ENCODE measurements around the gene SOX5. TPM values are rescaled to one million over a fixed set of nuclear protein-coding genes. Genes with fewer than 3 reads are reported as not detected.

The SOX5 gene
- total RNA-seq, 1 donor from 2014 or later, result 0.51 TPM

- no peak for DNase-seq
These were observed 363.7 kb downstream of the SOX5 start for GRCh38 chr12:23585782-23586163.

DNA sequence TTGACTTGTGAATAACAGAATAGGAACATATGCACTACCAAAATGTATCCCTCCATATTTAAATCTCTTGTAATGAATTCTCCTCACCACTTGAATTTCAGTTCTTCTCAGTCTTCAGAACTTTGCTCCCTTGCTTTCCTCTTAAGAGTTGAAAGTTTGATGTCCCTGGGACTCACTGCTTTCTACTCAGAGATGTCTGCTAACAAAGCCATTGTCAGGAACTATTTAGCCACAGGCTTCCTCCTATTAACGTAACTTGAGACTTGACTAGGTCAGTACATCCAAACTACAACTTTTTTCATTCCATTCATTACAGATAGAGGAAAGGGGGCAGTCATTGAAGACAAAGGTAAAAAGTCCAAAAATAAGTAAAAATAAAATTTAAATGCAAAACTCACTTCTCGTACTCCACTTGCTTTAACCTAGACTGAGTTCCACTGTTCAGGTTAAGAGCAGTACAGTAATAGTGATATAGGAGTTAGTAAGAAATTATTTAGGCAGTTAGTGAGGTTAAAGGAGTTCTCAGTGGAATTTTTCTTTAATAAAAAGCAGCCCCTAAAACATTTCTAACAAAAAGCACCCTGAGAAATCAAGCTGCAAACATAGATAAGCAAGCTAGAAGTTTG is 364.2 kb downstream of the SOX5 start:
- no peak for DNase-seq

GRCh38 chr12:23581913-23582312 is 367.6 kb downstream of the SOX5 start:
- no peak for DNase-seq

DNA sequence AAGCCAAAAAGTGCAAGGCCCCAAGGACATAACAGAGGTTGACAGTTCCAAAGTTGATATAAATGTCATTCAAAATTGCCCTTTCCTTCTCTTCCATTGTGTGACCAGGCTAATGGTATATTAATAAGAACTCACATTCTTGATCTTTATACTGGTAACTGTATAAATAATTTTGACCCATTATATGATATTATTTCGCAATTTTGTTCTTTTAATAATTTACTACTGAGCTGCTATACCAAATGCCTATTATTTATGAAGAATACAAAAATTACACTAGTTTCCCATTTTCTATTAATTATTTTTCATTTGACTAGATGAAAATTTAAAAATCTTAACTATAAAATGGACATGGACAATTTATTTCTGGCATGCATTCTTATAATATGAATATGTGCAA is 370.2 kb downstream of the SOX5 start:
- DNase-seq, result no peak

GRCh38 chr12:23576372-23576771 is 373.1 kb downstream of the SOX5 start:
- DNase-seq, result no peak

GRCh38 chr12:23569356-23569755 is 380.1 kb downstream of the SOX5 start:
- no peak for DNase-seq

- DNase-seq, result no peak
These were observed 383.3 kb downstream of the SOX5 start for GRCh38 chr12:23566133-23566532.

- no peak for DNase-seq
These were observed 384.9 kb downstream of the SOX5 start for GRCh38 chr12:23564451-23565152.

DNA sequence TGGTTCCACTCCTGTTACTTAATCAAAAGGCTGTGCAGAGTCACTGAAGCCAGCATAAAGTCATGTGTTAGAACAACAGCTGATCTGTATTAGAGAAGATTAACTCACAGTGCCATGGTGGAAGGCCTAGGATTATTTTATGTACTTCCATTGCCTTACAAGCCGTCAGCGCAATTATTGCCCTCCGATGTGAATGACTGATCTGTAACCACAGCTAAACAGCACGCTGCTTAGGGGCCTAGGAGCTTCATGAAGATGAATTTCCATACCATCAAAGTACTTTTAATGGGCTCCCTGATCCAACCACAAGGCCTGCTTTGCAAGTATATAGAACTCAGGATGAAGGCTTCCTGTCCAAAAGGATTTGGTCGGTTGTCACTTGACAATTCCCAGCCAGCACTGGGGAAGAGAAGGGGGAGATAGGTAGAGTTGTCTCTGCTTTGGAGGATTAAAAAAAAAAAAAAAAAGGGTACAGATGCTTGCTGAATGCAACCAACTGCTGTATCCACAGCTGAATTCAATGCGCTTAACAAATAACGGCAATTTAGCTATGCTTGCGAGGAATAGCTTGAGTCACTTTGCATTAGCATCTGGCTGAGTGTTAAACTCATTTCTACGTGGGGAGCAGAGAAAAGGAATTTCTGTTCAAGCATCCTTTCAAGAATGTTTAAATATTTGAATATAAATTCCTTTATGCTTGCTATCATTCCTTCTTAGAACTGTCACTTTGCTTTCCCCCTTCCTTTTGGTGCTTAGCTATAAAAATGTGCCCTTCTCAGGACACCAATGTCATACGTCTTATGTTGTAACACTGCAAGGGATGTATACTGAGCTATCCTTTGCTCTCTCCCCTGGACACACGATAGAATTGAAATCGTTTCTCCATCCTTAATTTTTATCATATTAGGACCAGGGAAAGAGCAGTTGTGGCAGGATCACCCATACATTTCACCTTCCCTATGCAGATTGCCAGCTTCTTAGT is 387.8 kb downstream of the SOX5 start:
- no peak for DNase-seq

- no peak for DNase-seq
These were observed 388.9 kb downstream of the SOX5 start for GRCh38 chr12:23560611-23561010.

GRCh38 chr12:23559268-23559753 is 390.2 kb downstream of the SOX5 start:
- DNase-seq, result no peak

GRCh38 chr12:23556661-23557060 is 392.8 kb downstream of the SOX5 start:
- no peak for DNase-seq

DNA sequence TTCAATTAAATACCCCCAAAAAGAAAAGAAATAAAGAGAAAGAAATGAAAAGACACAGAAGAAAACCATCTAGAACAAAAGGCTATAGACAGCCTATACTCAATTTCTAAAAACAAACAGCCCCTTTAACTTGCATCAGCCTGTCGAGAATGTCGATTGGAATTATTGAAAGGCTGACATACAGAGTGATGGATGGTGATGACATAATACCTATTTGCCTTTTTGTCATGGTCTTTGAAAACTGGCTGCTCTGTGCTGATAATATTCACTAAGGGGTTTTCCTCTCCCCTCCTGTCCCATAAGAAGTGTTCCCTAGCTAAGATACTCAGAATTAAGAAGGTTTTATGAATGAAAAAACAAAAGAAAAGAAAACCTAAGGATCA is 393.7 kb downstream of the SOX5 start:
- no peak for DNase-seq

- no peak for DNase-seq
These were observed 394.2 kb downstream of the SOX5 start for GRCh38 chr12:23555180-23555824.

DNA sequence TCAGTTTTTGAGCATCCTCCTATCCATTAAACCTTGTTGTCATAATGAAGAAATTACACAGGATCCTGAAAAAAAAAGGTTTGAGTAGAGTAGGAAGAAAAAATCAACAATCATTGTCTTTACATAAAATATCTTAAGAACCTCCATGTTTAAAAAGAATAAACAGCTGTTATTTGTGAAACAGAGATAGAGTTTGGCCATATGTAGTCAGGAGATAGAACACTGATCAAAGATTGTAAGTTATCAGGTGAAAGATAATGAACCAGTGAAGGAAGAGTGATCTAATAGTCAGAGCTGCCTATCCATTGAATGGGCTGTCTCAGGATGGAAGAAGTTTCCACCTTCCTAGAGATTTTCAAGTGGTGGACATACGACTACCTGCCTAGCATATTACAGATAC is 397.1 kb downstream of the SOX5 start:
- no peak for DNase-seq

GRCh38 chr12:23550753-23551152 is 398.7 kb downstream of the SOX5 start:
- DNase-seq, result no peak

DNA sequence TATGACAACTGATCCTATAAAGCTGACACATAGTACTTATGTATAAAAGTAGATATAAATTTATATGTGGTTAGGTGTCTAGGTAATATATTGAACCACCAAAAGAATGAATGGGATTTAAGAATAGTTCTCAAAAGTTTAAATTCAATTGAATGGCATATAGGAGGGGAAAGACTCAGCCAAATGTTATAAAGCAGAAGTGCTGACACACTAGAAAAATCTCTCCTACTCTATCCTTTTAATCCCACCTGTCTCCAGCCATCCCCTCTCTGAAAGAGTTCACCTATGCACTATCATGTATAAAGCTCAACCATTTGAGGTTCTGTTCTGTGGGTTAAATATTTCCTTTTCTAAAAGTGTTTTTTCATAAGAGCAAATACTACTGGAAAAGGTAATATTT is 400.7 kb downstream of the SOX5 start:
- no peak for DNase-seq

DNA sequence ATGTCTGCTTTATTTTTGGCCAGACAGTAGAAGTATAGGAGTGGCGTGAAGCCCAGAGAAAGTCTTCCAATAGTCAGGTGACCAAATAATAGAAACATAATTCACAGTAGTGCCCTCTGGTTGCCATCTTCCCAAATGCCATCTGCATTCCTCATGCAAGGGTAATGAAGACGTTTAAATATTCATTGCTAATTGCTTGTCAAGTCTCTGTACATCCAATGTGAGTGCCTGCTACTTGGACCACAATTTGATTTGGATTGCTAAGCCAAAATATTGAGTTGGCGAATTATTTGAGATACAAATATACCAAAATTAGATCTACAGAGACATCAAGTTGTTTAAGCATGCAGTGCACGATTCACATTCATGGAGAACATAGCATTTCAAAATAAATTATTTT is 402.7 kb downstream of the SOX5 start:
- DNase-seq, result no peak

- no peak for DNase-seq
These were observed 405.7 kb downstream of the SOX5 start for GRCh38 chr12:23543767-23544166.

DNA sequence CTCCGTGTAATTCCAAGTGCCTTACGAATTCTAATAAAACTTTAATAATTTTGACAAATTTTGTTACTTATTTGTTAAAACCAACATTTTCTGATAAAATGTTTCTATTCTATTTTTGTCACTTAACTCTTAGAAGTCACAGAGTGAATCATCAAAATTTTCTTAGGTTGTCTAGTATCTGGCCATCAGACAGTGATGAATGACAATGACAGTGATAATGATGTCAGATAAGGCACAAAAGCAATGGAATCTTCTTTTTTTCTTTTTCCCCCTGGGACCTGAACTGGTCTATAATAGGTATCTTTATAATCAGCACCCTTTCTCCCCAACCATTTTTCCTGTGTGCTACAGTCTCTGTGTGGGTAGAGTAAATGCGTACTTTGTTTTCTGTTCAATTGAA is 407.3 kb downstream of the SOX5 start:
- no peak for DNase-seq

- DNase-seq, result no peak
These were observed 408.9 kb downstream of the SOX5 start for GRCh38 chr12:23540572-23540971.

GRCh38 chr12:23536293-23536692 is 413.2 kb downstream of the SOX5 start:
- DNase-seq, result no peak

DNA sequence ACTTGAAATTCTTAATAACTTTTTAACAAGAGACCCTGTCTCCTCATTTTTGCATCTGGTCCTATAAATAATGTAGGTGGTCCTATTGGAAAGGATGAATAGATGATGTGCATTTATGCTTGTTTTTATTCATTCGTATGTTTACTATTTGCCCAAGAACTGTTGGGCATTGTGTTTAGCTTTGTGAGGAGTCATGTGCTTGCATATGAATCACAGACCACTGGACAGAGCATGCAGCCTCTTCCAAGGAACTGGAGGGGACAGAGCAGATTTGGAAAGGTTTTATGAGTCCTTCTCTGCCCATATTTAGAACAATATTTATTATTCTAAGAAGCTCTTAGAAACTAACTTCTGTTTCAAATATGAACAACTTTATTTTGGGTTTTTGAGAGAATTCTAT is 414.0 kb downstream of the SOX5 start:
- no peak for DNase-seq
